ENCODE results near the gene SPIRE2. TPM values are rescaled to one million over a fixed set of nuclear protein-coding genes. Genes with fewer than 3 reads are reported as not detected.

Gene SPIRE2, protein sequence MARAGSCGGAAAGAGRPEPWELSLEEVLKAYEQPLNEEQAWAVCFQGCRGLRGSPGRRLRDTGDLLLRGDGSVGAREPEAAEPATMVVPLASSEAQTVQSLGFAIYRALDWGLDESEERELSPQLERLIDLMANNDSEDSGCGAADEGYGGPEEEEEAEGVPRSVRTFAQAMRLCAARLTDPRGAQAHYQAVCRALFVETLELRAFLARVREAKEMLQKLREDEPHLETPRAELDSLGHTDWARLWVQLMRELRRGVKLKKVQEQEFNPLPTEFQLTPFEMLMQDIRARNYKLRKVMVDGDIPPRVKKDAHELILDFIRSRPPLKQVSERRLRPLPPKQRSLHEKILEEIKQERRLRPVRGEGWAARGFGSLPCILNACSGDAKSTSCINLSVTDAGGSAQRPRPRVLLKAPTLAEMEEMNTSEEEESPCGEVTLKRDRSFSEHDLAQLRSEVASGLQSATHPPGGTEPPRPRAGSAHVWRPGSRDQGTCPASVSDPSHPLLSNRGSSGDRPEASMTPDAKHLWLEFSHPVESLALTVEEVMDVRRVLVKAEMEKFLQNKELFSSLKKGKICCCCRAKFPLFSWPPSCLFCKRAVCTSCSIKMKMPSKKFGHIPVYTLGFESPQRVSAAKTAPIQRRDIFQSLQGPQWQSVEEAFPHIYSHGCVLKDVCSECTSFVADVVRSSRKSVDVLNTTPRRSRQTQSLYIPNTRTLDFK
- 1 to 10 TPM; 4.5 to 8.7 (median 6.5) TPM for total RNA-seq
- 2.3 TPM for total RNA-seq (2013)

DNA sequence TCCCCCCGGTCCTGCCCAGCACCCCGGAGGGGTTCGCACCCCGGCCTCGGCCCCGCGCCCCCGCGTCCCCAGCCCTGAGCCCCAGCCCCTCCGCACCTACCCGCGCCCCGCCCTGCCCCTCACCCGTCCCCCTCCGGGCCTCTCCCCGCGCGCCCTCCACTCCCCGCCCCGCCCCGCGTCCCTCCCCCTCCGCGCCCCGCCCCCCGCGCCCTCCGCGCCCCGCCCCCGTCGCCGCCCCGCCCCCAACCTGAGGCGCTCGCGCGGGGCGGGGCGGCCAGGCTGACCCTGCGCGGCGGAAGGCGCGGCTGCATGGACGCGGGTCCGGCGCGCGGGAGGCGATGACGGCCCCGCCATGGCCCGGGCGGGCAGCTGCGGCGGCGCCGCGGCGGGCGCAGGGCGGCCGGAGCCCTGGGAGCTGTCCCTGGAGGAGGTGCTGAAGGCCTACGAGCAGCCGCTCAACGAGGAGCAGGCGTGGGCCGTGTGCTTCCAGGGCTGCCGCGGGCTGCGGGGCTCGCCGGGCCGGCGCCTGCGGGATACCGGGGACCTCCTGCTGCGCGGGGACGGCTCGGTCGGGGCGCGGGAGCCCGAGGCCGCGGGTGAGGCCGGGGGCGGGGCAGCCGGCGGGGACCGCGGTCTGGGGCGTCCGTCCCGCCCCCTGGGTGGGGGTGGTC is at the start of gene SPIRE2:
SPIRE2 (plus strand) TSS at position 277 of the 671 bp plus-strand sequence; CDS start at position 353, 76 bp downstream.
- H3K27ac ChIP-seq (ENCODE audit: low read length): no peak within 1 kb of the TSS

DNA sequence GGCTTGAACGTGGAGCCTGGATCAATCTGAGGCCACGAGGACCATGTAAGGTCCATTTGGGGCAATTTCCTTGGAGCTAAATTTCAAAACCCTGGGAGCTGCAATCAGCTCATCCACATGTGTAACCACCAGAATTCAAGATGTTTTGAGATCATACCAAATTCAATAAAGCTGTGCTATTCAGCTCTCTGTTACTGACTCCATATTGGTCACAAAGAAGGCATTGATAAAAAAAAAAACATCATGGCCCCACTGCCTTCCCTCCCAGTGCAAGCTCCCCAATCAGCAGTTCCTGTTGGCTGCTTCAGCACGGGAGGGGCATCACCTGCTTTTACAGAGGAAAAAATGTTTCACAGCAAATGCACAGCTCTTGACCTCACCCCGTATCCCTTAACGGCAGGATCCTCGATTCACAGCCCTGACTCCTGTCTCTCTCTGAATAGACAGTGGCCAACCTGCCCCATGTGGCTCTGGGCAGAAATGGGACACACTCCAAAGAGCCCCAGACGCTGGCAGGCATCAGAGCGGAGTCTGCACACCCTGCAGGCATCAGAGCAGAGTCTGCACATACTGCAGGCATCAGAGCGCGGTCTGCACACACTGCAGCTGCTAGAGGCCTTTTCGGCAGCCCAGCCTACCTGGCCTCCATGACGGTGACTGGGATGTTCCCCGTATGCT is 48.9 kb upstream of the SPIRE2 start:
- H3K27ac ChIP-seq (ENCODE audit: low read length): no peak overlapping the region
- H3K36me3 ChIP-seq (ENCODE audit: control insufficient read depth, insufficient read depth, low read length): no peaks in the 10 kb centered on the region
- H3K27me3 ChIP-seq (ENCODE audit: control insufficient read depth, insufficient read depth, low read length): no peaks in the 10 kb centered on the region
- intact Hi-C loops (cut with micrococcal nuclease): no loop called here
- 97% methylated on average over 13 of the region's 13 CpGs for WGBS (ENCODE audit: insufficient coverage)
- H3K4me1 ChIP-seq (ENCODE audit: control insufficient read depth, insufficient read depth, low read length): peaks cover 6% of the 10 kb centered on the region
- no peaks in the 10 kb centered on the region for H3K9me3 ChIP-seq (ENCODE audit: control insufficient read depth, insufficient read depth, low read length)
- no peaks in the 10 kb centered on the region for H3K27me3 Mint-ChIP-seq (ENCODE audit: low read depth in 2 of 2)
- H3K9me3 Mint-ChIP-seq: no peaks in the 10 kb centered on the region
- no peaks in the 10 kb centered on the region for H3K36me3 Mint-ChIP-seq
- TF ChIP-seq CTCF (IDR thresholded peaks at IDR 0.05): no peak
- no peak overlapping the region for H3K4me3 ChIP-seq (ENCODE audit: low read length)
- no peak for DNase-seq
- H3K4me3 Mint-ChIP-seq: no peak overlapping the region
- no peak overlapping the region for H3K27ac Mint-ChIP-seq
- H3K4me1 Mint-ChIP-seq: peaks cover 2% of the 10 kb centered on the region in 2 donors
- no peak for ATAC-seq

More for the DNA sequence above, at the start of gene SPIRE2:
- Histone ChIP-seq H3K4me1 (ENCODE audit: control insufficient read depth, insufficient read depth, low read length) (peaks cover 14% of the 10 kb centered on the region), H3K9me3 (ENCODE audit: control insufficient read depth, insufficient read depth, low read length) (no peaks in the 10 kb centered on the region), H3K4me3 (ENCODE audit: low read length) (no peak within 1 kb of the TSS), H3K36me3 (ENCODE audit: control insufficient read depth, insufficient read depth, low read length) (no peaks in the 10 kb centered on the region), H3K27me3 (ENCODE audit: control insufficient read depth, insufficient read depth, low read length) (peaks cover 3% of the 10 kb centered on the region)
- H3K36me3 Mint-ChIP-seq: no peaks in the 10 kb centered on the region
- ATAC-seq (peak; percentile 95 to 99 (median 98)), DNase-seq (peak; percentile 77 to 89)
- no peak within 1 kb of the TSS for H3K27ac Mint-ChIP-seq
- H3K27me3 Mint-ChIP-seq (ENCODE audit: low read depth in 2 of 2): peaks cover 5 to 6% of the 10 kb centered on the region in 2 donors
- intact Hi-C loops (cut with micrococcal nuclease): no loop called here
- H3K9me3 Mint-ChIP-seq: no peaks in the 10 kb centered on the region
- H3K4me1 Mint-ChIP-seq: peaks cover 4 to 5% of the 10 kb centered on the region in 2 donors
- under 1% methylated on average over 78 of the region's 98 CpGs for WGBS (ENCODE audit: insufficient coverage)
- TF ChIP-seq CTCF (IDR thresholded peaks at IDR 0.05): no peak
- H3K4me3 Mint-ChIP-seq: peak within 1 kb of the TSS; percentile 67

DNA sequence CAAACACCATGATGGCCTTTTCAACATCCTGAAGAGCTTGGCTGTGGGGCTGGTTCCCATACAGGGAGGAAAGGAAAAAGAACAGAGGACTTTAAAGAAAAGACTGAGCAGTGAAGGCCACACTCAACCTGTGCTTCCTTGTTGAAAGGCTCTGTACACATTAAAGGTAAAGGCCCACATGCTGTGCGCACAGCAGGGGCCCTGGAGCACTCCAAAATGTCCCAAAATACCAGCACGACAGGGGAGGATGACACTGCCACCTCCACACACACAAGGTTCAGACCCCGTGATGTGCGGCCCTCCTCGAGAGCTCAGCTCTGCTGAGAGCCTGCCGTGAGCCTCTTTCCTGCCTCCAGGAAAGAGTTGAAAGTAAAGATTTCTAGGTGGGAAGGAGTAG is 48.4 kb upstream of the SPIRE2 start:
- Mint-ChIP-seq H3K9me3 (no peaks in the 10 kb centered on the region), H3K27ac (no peak overlapping the region), H3K27me3 (ENCODE audit: low read depth in 2 of 2) (no peaks in the 10 kb centered on the region), H3K36me3 (no peaks in the 10 kb centered on the region), H3K4me1 (peaks cover 7 to 8% of the 10 kb centered on the region in 2 donors), H3K4me3 (no peak overlapping the region)
- no peak for TF ChIP-seq CTCF (IDR thresholded peaks at IDR 0.05)
- H3K9me3 ChIP-seq (ENCODE audit: control insufficient read depth, insufficient read depth, low read length): no peaks in the 10 kb centered on the region
- 97% methylated on average over 6 of the region's 6 CpGs for WGBS (ENCODE audit: insufficient coverage)
- intact Hi-C loops (cut with micrococcal nuclease): no loop called here
- no peak for ATAC-seq
- H3K4me1 ChIP-seq (ENCODE audit: control insufficient read depth, insufficient read depth, low read length): peaks cover 12% of the 10 kb centered on the region
- no peak for DNase-seq
- H3K4me3 ChIP-seq (ENCODE audit: low read length): no peak overlapping the region
- no peak overlapping the region for H3K27ac ChIP-seq (ENCODE audit: low read length)
- no peaks in the 10 kb centered on the region for H3K27me3 ChIP-seq (ENCODE audit: control insufficient read depth, insufficient read depth, low read length)
- no peaks in the 10 kb centered on the region for H3K36me3 ChIP-seq (ENCODE audit: control insufficient read depth, insufficient read depth, low read length)
